Loucy (cell line): ENCODE results near the gene ENC1.

Experiments used
- CTCF ChIP-seq: fragments of 200-600 bp; sonication (generic); conservative IDR thresholded peaks from 2 replicates; pipeline ENCODE4 v1.5.1; 2014; ENCODE audit warnings: mild to moderate bottlenecking, antibody characterized with exemption, low read length
- EZH2phosphoT487 ChIP-seq: fragments of 200-600 bp; IDR thresholded peaks from 2 replicates; pipeline ENCODE4 v1.6.1; 2018; ENCODE audit warnings: antibody characterized with exemption, mild to moderate bottlenecking, moderate library complexity, borderline replicate concordance

- TF ChIP-seq EZH2phosphoT487: no peak
- TF ChIP-seq CTCF: no peak
Measured at GRCh38 chr5:74624931-74625505, 15.5 kb downstream of the ENC1 start.
